Dermis blood vessel endothelial cell (primary cell): ENCODE results near the gene MAMDC4. TPM values are rescaled to one million over a fixed set of nuclear protein-coding genes. Genes with fewer than 3 reads are reported as not detected.
"Not testable (repeated sequence)": the region's sequence is repeated elsewhere in the genome, so short reads cannot be mapped to it uniquely, and the experiment has no call there.

Experiments
- DNase-seq: peaks from one replicate; pipeline ENCODE4 v3.0.0; 2010
- total RNA-seq: library from RNA; depleted of rRNA; stranded (reverse); fragments of >200 nt; gene quantifications from 2 replicates; pipeline ENCODE4 v1.2.3, GENCODE V29; 2014

Gene MAMDC4
- total RNA-seq, 1 donor from 2014 or later = 5.1 TPM

- no peak for DNase-seq
These were observed 26.6 kb upstream of the MAMDC4 start for GRCh38 chr9:136825295-136826187.

- DNase-seq = no peak
These were observed 26.0 kb upstream of the MAMDC4 start for GRCh38 chr9:136826188-136826541.

DNA sequence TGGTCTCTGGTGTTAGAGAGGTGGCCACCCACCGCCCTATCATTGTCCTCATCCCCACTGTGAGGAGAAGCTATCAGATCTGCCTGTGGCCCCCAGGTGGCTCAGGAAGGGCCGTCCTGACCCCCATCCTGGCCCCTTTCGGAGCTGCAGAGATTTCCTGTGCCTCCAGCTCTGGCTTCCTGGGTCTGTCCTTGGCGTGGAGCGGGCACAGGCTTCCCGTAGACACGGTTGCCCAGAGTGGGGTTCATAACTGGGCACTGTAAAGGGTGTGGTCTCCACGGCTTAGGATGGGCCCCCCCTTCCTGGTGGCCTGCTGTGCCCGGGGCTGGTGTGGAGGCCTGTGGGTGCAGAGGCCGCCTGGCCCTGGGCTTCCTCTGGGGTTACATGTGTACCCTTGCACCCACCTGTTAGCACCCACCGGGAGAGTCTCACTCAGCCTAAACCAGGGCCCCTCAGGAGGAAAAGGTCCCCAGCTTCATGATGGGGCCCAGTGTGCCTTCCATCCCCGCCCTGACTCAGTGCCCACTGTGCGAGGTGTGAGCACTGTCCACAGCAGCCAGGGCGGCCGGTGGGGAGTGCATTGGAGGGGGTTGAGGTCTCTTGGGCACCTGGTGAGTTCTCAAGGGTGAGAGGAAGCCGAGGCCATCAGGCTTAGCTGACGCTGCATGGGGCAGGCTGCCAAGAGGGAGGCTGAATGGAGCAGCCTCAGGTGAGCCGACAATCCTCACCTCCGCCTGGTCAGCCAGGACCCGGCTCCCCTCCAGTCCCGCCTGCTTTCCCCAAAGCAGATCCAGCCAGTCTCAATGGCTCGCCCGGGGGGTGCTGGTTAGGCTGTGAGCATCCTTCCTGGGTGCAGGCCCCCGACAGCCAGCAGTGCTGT is 25.2 kb upstream of the MAMDC4 start:
- no peak for DNase-seq

- no peak for DNase-seq
These were observed 24.2 kb upstream of the MAMDC4 start for GRCh38 chr9:136827794-136828473.

DNA sequence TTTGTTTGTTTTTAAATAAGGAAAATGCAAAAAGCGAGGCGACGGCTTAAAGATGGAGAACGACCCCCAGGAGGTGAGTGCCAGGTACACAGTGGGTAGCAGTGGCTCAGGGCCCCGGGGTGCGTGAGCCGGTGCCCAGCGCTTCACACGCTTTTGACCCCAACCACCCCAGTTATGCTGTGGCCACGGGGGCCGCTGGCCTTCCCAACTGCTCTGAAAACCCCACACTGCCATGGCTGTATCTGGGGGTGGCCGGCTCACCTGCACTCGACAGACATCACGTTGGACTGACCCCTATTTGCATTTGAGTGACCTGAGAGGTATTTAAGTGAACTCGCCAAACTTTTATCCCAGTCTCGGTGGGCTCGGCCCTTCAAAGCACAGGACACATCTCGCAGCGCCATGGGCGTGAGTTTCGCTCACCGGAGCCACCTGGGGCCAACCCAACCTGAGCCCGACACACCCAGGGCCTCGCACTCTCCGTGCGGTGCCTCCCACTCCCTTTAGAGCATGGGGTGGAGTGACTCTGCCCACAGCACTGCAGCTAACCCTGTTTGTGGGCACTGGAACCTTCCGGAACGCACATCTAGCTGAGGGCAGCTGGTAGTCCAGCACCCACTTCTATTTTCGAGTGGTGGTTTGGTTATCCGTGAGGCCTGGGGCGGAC is 23.5 kb upstream of the MAMDC4 start:
- no peak for DNase-seq

- DNase-seq = no peak
These were observed 22.7 kb upstream of the MAMDC4 start for GRCh38 chr9:136829412-136829811.

- no peak for DNase-seq
These were observed 21.9 kb upstream of the MAMDC4 start for GRCh38 chr9:136829981-136830885.

DNA sequence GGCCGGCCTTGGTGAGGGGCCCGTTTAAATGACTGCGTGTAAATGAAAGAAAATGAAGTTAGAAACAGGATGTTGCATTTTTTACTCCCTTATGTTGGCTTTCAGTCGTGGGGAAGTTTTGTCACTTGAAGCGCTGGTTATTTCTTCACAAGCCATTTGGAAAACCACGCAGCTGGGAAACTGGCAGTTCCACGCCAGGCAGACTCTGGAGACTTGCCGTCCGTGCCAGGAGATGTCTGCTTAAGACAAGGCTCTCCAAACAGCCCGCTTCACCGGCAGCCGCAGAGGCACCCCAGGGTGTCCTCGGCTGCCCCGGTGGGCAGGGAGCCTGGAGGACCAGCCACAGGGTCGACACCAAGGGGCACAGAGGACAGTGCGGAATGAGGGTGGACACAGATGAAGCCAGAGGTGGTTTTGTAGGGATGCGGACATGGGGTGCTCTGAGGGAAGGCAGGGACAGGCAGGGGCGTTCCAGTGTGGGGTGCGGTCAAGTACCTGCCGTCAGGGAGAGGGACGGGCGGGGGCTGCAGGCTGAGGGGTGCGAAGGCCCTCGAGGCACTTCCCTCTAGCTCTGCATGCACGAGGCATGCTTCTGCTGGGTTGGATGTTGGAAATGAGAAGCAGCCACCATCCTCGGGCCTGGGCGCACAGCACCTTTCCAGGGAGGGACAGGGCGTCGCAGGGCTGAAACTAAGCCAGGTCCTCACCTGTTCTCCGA is 21.0 kb upstream of the MAMDC4 start:
- no peak for DNase-seq

- DNase-seq = no peak
These were observed 20.4 kb upstream of the MAMDC4 start for GRCh38 chr9:136831720-136832104.

GRCh38 chr9:136832581-136832980 is 19.6 kb upstream of the MAMDC4 start:
- DNase-seq = no peak

GRCh38 chr9:136833381-136834048 is 18.6 kb upstream of the MAMDC4 start:
- not testable (repeated sequence) for DNase-seq

- DNase-seq = no peak
These were observed 16.8 kb upstream of the MAMDC4 start for GRCh38 chr9:136835162-136835931.

GRCh38 chr9:136835932-136836904 is 15.9 kb upstream of the MAMDC4 start:
- no peak for DNase-seq

GRCh38 chr9:136837146-136837855 is 14.8 kb upstream of the MAMDC4 start:
- no peak for DNase-seq

DNA sequence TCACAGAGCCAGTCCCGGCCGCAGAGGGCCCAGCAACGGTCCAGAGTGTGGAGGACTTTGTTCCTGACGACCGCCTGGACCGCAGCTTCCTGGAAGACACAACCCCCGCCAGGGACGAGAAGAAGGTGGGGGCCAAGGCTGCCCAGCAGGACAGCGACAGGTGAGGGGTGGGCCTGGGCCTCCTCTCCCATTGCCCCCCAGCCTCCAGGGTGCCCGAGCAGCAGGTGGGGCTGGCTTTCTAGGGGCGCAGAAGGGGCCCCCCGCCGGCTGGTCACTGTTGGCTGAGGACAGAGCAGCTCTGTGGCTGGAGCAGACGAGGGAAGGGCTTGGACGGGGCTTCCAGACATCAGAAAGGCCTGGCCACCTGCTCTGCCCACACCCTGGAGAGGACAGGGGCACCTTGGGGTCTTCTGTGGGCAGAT is 14.3 kb upstream of the MAMDC4 start:
- DNase-seq = not testable (repeated sequence)

DNA sequence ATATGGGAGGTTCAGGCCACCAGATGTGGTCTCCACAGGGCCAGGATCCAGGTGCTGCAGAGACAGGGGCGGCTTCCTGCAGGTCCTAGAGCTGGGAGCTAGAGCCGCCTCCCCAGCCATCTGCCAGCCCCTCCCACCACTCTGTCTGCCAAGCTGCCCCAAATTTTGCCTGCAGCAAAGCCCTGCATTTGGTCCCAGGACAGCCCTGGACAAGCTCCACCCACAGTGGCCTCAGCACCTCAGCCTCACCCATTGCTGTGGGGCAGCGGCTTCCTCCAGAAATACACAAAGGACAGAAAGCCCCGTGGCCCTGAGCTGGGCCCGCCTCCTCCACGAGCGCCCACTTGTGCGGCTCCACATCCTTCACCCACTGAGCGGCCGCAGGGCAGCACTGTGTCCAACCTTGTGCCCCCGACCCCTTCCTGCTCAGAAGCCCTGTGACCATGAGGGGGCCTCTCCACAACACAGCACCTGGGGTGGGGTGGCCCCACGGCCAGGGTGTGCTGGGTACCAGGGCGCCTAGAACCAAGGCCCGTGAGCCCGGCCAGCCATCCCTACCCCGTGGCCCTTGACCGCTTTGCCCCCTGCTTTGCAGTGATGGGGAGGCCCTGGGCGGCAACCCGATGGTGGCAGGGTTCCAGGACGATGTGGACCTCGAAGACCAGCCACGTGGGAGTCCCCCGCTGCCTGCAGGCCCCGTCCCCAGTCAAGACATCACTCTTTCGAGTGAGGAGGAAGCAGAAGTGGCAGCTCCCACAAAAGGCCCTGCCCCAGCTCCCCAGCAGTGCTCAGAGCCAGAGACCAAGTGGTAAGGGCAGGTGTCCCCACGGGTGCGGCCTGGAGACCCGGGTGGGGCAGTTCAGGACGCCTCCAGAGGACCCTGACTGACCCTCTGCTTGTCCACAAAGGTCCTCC is 13.6 kb upstream of the MAMDC4 start:
- no peak for DNase-seq
